NCI-H526 treated with DMSO at 0.1 percent for 48 hours (cell line): ENCODE data around the gene BTBD17.

Experiments
- DNase-seq: peaks from one replicate; lab custom pipeline; 2025; lab: John Stamatoyannopoulos, UW

BTBD17 gene

GRCh38 chr17:74387365-74388218 lies 25.9 kb upstream of the BTBD17 start:
- DNase-seq: no peak

DNA sequence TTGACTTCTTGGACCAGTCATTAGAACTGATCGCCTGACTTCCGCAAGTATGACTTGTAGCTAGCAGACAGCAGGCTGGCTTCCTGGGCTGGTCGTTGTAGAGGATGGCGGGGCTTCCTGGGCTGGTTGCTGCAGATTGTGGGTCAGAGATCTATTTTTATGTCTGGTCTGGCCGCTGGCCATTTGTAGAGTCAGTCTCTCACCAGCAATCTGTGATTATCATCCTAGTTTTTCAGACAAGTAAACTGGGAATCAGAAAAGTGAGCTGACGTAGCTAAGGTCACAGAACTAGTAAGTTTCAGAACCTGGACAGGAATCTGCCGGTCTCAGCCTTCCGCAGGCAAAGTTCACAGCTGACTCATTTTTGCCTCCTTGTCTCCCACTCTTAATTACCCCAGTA lies 24.7 kb upstream of the BTBD17 start:
- DNase-seq: no peak

- no peak for DNase-seq
Measured at GRCh38 chr17:74385201-74385600, 23.5 kb upstream of the BTBD17 start.

DNA sequence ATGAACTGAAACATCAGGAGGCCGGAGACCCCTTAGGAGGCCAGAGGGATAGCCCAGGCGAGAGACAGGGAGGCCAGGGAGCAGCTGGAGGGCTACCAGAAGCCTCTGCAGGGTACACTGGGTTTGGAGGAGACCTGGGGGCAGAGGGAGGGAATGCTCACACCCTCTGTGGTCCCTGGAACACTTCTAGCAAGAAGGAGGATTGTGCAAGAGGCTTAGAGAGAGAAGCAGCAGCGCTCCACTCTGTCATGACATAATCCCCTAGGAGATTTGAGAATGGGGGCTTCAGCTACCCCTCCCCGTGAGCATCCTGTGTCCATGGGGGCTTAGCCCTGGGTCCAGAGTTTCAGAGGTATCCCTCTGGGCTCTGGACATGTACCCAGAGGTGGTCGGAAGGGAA lies 21.5 kb upstream of the BTBD17 start:
- no peak for DNase-seq

GRCh38 chr17:74380959-74381808 lies 19.5 kb upstream of the BTBD17 start:
- no peak for DNase-seq

DNA sequence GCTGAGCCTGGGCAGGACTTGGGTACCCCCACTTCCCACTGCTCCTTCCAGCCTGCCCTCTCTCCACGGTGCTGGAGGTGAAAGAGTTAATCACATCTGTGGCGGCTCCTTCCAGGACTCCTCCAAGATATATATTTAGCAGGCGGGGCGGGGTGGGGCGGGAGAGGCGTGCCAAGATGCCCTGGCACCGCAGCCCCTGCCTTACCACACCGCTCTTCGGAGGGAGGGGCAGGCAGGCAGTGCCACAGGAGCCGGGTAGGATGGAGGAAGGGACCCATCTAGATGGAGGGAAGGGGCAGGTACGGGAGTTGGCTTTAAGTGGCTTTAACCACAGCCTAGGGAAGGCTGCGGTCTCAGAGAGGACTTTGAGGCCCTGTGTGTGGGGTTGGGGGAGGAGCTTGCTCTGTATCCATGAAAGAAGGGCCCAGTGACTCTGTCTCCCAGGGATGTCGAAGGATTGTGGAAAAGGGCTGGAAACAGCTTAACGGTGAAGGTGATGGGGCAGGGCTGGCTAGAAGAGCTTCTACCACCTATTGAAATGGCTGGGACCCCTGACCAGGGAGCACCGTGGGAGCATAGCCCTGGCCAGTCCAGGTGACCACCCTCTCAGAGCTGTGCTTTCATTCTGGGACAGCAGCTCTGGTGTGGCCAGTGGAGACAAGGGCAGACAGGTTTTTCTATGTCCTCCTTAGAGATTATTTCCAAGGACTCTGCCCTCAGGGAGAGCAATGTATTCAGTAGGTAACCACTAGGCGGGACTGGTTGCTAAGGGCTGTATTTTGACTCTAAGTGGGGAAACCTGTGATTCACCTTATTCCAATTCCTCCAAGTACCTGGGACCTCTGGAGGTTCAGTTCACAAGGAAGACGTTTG lies 18.7 kb upstream of the BTBD17 start:
- DNase-seq: no peak

DNA sequence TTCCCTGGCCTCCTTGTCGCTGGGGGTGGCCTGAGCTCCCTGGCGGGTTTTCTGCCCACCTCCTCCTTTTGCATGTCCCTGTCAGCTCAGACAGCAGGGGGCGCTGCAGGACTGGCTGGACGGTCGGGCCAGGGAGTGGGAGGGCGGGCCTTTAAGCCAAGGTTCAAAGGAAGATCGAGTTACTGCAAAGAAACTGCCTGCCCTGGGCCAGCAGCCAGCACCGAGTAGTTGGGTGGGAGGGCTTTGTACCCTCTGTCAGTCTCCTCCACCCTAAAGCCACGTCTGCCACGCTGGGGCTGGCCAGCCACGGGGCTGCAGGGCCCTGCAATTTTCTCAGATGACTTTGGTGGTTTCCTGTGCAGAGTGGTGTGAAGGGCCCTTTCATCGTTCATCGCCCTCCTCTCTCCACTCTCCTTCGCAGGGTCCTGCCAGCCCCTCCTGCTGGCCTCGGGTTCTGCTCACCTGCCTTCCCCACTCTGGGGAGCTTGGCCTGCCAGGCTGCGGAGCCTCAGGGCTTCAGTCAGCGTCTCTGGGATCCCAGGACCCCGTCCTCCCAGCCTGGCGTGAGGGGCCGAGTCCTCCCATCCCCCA lies 17.9 kb upstream of the BTBD17 start:
- peak; percentile 60 for DNase-seq

DNA sequence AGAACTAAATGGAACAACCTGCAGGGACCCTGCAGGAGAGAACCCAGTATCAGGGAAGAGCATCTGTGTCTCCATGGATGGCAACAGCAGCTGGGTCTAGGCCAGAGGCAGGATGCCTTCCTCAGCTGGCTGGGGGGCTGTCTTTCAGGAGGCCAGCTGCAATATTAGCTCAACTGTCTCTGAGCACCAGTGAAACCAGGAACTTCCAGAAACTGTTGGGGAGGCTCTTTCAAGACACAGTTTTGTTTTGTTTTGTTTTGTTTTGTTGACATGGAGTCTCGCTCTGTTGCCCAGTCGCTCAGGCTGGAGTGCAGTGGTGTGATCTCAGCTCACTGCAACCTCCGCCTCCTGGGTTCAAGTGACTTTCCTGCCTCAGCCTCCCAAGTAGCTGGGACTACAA lies 13.2 kb upstream of the BTBD17 start:
- no peak for DNase-seq

DNA sequence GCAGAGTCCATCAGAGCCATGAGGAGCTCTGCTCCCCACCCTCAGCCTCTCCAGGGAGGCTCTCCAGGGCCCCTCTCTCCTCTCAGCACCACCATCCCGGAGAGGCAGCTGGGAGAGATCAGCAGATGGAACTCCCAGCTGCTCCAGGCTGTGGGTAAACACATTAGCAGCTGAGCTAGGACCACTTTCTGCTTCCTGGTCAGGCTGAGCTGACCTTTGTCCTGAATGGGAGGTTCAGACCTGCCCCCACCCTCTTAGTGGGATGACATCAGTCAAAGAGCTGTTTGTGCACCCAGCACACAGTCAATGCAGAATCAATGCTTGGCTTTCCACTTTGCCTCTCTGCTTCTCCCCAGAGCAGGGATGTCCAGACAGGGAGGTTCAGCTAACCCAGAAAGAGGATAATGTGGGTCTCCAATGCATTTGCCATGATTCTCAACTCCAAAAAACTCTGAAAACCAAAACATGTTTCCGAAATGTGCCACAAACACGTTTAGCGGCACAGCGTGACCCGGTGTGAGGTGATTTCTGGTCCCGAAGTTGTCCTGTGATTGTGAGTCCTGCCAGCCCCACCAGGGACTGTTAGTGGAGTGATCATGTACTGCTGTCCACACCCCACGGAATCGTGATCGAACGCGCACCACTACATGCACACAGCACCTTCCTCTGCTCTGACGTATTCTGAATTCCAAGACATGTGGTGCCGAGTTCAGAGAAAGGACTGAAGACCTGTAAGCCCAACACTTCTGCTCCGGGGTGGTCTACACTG lies 12.4 kb upstream of the BTBD17 start:
- peak; percentile 28 for DNase-seq

- DNase-seq: no peak
Measured at GRCh38 chr17:74372426-74372825, 10.8 kb upstream of the BTBD17 start.

- no peak for DNase-seq
Measured at GRCh38 chr17:74371653-74372147, 10.0 kb upstream of the BTBD17 start.

GRCh38 chr17:74369665-74370490 lies 8.2 kb upstream of the BTBD17 start:
- DNase-seq: no peak

DNA sequence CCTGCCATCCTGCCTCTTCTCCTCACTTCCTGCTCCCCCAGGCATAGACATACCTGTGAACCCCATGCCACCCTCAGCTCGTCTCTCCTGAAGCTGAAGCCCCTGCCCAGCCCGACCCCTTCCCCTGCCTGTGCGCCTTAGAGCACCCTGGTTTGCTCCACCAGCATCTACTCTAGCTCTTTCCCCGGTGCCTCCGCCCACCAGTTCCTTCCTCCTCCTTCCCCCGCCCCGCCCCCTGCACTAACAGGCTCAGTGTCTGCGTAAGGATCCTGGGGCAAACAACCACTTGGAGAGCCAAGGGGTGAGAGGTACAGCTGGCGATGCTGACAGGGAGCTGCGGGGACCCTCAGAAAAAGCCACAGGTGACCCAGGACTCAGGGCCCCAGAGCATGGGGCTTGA lies 7.6 kb upstream of the BTBD17 start:
- DNase-seq: no peak

DNA sequence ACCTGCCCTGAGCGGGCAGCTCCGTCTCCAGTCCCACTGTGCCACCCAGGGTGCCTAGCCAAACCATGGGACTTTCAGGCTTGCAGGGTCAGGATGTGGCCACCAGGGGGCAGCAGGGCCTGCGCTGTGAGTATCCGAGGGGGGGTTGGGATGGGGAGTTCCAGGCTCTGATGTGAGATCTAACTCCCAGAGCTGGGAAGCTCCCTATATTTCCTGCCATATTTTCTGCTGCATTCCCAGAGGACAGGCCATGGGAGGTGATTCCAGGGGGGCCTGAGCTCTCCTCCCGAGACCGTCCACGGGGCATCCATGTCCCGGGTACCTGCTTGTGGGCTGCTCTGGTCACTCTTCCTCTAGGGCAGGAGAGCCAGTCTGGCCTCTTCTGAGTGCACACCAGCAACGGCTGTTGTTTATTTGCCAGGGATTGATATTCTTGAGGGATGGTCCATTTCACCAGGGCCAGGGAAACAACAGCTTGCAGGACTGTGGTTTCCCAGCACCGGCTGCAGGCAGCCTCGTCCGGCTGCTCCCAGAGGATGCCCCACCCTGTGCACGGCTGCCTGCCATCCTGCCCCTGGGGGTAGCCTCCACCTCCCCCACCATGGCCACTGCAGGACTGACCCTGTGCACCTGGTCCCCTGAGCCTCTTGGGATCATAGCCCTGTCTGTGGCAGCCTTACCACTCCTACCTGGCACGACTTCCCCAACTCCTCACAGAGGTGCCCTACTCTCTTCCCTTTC lies 6.8 kb upstream of the BTBD17 start:
- DNase-seq: peak; percentile 5

GRCh38 chr17:74367206-74367605 lies 5.5 kb upstream of the BTBD17 start, which contains the start of gene GPR142:
GPR142 (plus strand) TSS chr17:74367506; CDS start chr17:74369541, 2,035 bp downstream.
- no peak for DNase-seq

DNA sequence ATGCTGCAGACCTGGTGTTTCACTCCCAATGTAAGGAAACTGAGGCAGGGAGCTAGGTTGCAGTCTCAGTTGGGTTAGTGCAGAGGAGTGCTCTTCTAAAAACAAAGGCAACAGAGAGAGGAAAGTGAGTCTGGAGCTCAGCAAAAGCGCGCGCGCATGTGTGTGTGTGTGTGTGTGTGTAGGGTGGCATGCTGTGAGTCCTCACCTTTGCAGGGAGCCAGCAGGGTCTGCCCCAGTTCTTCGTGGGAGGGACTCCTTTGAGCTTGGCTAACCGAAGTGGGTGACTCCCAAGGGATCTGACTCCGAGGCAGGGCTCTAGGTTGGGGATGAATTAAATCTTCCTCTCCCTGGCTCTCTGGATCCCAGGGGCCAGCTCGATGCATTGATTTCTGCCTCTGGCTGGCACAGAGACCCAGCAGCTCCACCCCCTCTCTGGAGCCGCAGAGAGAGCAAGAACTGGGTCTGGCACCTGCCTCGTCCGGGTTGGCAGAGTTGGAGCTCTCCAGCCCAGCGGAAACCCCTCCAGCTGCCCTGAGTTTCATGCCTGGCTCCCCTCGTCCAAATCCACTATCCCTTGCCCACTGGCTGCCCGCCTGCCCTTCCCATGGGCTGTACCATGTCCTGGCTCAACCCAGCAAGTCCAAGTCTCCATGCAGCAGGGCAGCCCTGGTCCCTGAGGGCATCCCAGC lies 1.3 kb upstream of the BTBD17 start:
- DNase-seq: no peak

DNA sequence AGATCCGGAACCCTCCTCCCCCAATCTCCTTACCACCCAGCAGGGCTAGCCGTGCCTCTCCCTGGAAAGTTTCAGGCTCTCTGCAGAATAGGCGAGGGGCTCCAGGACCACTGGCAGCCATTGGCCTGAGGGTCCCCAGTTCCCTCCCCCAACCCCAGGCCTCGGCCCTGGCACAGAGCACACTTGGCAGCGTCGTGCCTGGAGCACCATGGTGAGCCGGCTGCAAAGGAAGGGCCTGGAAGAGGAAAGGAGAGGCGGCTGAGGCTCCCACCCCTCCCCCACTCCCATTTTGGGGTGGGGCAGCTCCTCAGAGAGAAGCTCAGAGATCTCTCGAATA lies 369 bp upstream of the BTBD17 start:
- no peak for DNase-seq

DNA sequence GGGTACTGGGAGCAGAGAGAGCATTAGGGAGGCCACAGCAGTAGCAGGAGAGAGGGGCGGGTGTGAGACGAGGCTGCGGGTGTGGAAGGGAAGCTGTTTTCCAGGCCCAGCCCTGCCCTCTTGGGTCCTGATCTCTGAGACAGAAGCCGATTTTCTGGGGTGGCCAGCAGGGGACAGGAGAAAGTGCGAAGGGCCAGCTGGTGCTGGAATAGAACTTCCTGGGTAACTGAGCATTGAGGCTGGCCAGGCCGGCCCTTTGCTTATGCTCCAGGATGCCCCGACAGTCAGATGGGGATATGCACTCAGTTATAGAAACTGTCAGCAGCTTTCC lies 804 bp downstream of the BTBD17 start:
- no peak for DNase-seq

DNA sequence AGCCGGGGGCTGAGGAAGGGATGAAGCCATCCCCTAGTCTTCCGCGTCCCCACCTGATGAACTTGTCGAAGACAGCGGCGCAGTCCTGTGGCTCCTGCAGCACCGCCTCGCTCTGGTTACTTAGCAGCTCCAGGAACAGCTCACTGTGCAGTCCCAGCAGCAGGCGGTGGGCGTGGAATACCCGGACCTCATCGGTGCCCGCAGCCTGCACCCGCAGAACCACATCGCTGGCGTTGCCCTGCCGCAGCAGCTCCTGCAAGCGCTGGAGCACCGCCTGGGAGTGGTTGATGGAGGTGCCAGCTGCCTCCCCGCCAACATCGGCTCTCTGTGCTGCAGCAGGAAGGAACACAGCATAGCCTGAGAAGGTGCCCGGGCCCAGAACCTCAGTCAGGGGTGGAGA lies 1.8 kb downstream of the BTBD17 start:
- no peak for DNase-seq
